Smooth muscle cell (in vitro differentiated cells): ENCODE measurements around the gene RBM34. TPM values are rescaled to one million over a fixed set of nuclear protein-coding genes. Genes with fewer than 3 reads are reported as not detected.
"Not testable (repeated sequence)": the region's sequence is repeated elsewhere in the genome, so short reads cannot be mapped to it uniquely, and the experiment has no call there.

ENCODE experiments used
- DNase-seq: peaks from one replicate; lab custom pipeline; 2025; ENCODE audit not compliant: unreplicated experiment; lab: John Stamatoyannopoulos, UW
- H2AFZ ChIP-seq: fragments of 200-600 bp; sonication (generic); 2 replicates; pipeline ENCODE4 v1.6.0; 2016; ENCODE audit warnings: antibody characterized with exemption, low read depth, mild to moderate bottlenecking
- H3F3A ChIP-seq: fragments of 200-600 bp; sonication (generic); 2 replicates; pipeline ENCODE4 v1.6.0; 2017; ENCODE audit warnings: antibody characterized with exemption, low read depth
- H3K27ac ChIP-seq: fragments of 200-600 bp; sonication (generic); 2 replicates; pipeline ENCODE4 v1.5.1; 2016; ENCODE audit warnings: low read depth, mild to moderate bottlenecking
- H3K27me3 ChIP-seq: fragments of 200-600 bp; sonication (generic); 2 replicates; pipeline ENCODE4 v1.6.1; 2016; ENCODE audit warnings: low read depth, mild to moderate bottlenecking
- H3K36me3 ChIP-seq: fragments of 200-600 bp; sonication (generic); 2 replicates; pipeline ENCODE4 v1.5.1; 2016; ENCODE audit warnings: low read depth
- H3K4me1 ChIP-seq: fragments of 200-600 bp; sonication (generic); 2 replicates; pipeline ENCODE4 v1.5.1; 2016; ENCODE audit warnings: low read depth
- H3K4me2 ChIP-seq: fragments of 200-600 bp; sonication (generic); 2 replicates; pipeline ENCODE4 v1.6.0; 2016; ENCODE audit warnings: mild to moderate bottlenecking
- H3K4me3 ChIP-seq: fragments of 200-600 bp; sonication (generic); 2 replicates; pipeline ENCODE4 v1.5.1; 2016; ENCODE audit warnings: mild to moderate bottlenecking
- H3K79me2 ChIP-seq: fragments of 200-600 bp; sonication (generic); 2 replicates; pipeline ENCODE4 v1.6.0; 2016; ENCODE audit warnings: low read depth, mild to moderate bottlenecking
- H3K9ac ChIP-seq: fragments of 200-600 bp; sonication (generic); 2 replicates; pipeline ENCODE4 v1.6.0; 2016; ENCODE audit warnings: low read depth
- H3K9me3 ChIP-seq: fragments of 200-600 bp; sonication (generic); replicated peaks from 2 replicates; pipeline ENCODE4 v1.5.1; 2016; ENCODE audit warnings: low read depth
- H4K20me1 ChIP-seq: fragments of 200-600 bp; sonication (generic); 2 replicates; pipeline ENCODE4 v1.6.0; 2016; ENCODE audit warnings: low read depth
- CTCF ChIP-seq: fragments of 200-600 bp; sonication (generic); IDR thresholded peaks from 2 replicates; pipeline ENCODE4 v1.5.1; 2017; ENCODE audit warnings: borderline replicate concordance, mild to moderate bottlenecking, antibody characterized with exemption; ENCODE audit not compliant: insufficient read depth, poor library complexity, severe bottlenecking
- WGBS: methylation state at CpG from one replicate; pipeline ENCODE4 v1.1.7; 2016; ENCODE audit warnings: low lambda C conversion rate; 5-methylcytosine and 5-hydroxymethylcytosine counted together
- polyA plus RNA-seq: library from polyadenylated mRNA; unstranded; fragments of >200 nt; fragmentation: Nextera tagmentation; extraction: Ambion mirVana; gene quantifications from 2 replicates; pipeline ENCODE4 v1.2.1, GENCODE V29; 2016
- total RNA-seq: library from RNA; depleted of rRNA; stranded (reverse); fragments of >200 nt; gene quantifications from 2 replicates; pipeline ENCODE4 v1.2.3, GENCODE V29; 2014

RBM34 gene
- total and polyA plus RNA-seq, 2 experiments from 2014 or later = 59.9 to 68.0 TPM

GRCh38 chr1:235091319-235092044 is 69.6 kb downstream of the RBM34 start:
- H3K36me3 ChIP-seq, H3K9me3 ChIP-seq, H4K20me1 ChIP-seq, H3K27ac ChIP-seq, H3K4me2 ChIP-seq, H3K79me2 ChIP-seq, H3K27me3 ChIP-seq, H3K9ac ChIP-seq, H3K4me3 ChIP-seq, H2AFZ ChIP-seq, H3K4me1 ChIP-seq, DNase-seq, H3F3A ChIP-seq: not testable (repeated sequence)
- WGBS = 97% methylated on average over 20 of the region's 20 CpGs

- no peak for DNase-seq
- Histone ChIP-seq H3K27me3 (no peaks in the 10 kb centered on the region), H3K4me1 (peaks cover 7% of the 10 kb centered on the region), H3K4me2 (no peak overlapping the region), H3K36me3 (no peaks in the 10 kb centered on the region), H3K27ac (peak overlapping the region; percentile 10), H4K20me1 (no peaks in the 10 kb centered on the region), H3K9me3 (no peaks in the 10 kb centered on the region), H2AFZ (peak overlapping the region; percentile 7), H3F3A (no peaks in the 10 kb centered on the region), H3K79me2 (no peaks in the 10 kb centered on the region), H3K4me3 (no peak overlapping the region), H3K9ac (no peak overlapping the region)
- TF ChIP-seq CTCF = no peak
- 27% methylated on average over 20 of the region's 20 CpGs for WGBS
Measured at GRCh38 chr1:235090406-235091069, 70.5 kb downstream of the RBM34 start.

DNA sequence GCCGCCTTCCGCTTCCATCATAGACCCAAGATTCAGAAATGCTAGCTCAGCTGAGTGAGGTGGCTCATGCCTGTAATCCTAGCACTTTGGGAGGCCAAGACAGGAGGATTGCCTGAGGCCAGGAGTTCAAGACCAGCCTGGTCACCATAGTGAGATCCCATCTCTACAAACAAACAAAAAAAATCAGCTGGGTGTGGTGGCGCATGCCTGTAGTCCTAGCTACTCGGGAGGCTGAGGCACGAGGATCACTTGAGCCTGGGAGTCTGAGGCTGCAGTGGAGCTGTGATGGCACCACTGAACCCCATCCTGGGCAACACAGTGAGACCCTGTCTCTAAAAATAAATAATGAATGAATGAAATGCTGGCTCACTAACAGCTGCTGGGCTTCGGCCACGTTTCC is 72.1 kb downstream of the RBM34 start:
- H3K9ac ChIP-seq = no peak overlapping the region
- no peak overlapping the region for H2AFZ ChIP-seq
- H3K27me3 ChIP-seq = no peaks in the 10 kb centered on the region
- no peak overlapping the region for H3K27ac ChIP-seq
- DNase-seq = no peak
- H3F3A ChIP-seq = no peaks in the 10 kb centered on the region
- WGBS = 97% methylated on average over 7 of the region's 7 CpGs
- no peaks in the 10 kb centered on the region for H3K9me3 ChIP-seq
- H3K79me2 ChIP-seq = no peaks in the 10 kb centered on the region
- H3K4me3 ChIP-seq = no peak overlapping the region
- no peaks in the 10 kb centered on the region for H3K36me3 ChIP-seq
- no peak overlapping the region for H3K4me2 ChIP-seq
- no peaks in the 10 kb centered on the region for H4K20me1 ChIP-seq
- peaks cover 7% of the 10 kb centered on the region for H3K4me1 ChIP-seq
- TF ChIP-seq CTCF = no peak

DNA sequence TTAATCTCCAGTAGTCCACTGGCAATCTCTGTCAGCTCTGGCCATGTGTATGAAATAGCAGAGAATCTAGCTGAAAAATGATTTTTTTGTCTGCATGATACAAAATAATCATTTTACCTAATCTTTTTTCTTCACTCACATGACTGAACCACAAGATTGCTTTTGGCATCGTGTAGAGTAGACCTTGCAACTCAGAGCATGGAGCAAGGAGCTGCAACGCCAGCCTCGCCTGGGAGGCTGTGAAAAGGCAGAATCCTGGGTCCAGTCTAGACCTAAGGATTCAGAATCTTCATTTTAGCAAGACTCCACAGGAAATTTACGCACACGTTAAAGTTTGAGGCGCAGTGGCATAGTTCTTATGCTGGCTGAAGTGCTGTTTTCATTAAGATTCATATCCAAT is 72.6 kb downstream of the RBM34 start:
- no peaks in the 10 kb centered on the region for H3K27me3 ChIP-seq
- H4K20me1 ChIP-seq = no peaks in the 10 kb centered on the region
- H3K4me3 ChIP-seq = no peak overlapping the region
- no peak overlapping the region for H2AFZ ChIP-seq
- no peaks in the 10 kb centered on the region for H3K79me2 ChIP-seq
- no peak overlapping the region for H3K27ac ChIP-seq
- 91% methylated on average over 6 of the region's 6 CpGs for WGBS
- H3K9me3 ChIP-seq = no peaks in the 10 kb centered on the region
- no peaks in the 10 kb centered on the region for H3F3A ChIP-seq
- TF ChIP-seq CTCF = no peak
- H3K4me1 ChIP-seq = peaks cover 9% of the 10 kb centered on the region
- no peak for DNase-seq
- H3K9ac ChIP-seq = no peak overlapping the region
- no peaks in the 10 kb centered on the region for H3K36me3 ChIP-seq
- H3K4me2 ChIP-seq = no peak overlapping the region
